BJ (cell line): Measurements from ENCODE around the gene TTC31. TPM values are rescaled to one million over a fixed set of nuclear protein-coding genes. Genes with fewer than 3 reads are reported as not detected.

Experiments used
- CTCF ChIA-PET: fragments of 350-600 bp; formaldehyde crosslinking; extraction: SDS; loops from one replicate; lab custom pipeline; 2021; ENCODE audit warnings: antibody characterized with exemption, inconsistent platforms; lab: Yijun Ruan, JAX
- POLR2A ChIA-PET: fragments of 300-600 bp; sonication (Branson Sonifier 250); formaldehyde crosslinking; extraction: SDS; loops from one replicate; lab custom pipeline; 2021; ENCODE audit warnings: antibody characterized with exemption; lab: Charles Lee
- DNase-seq: peaks from one replicate; pipeline ENCODE4 v3.0.0-alpha.2; 2011; ENCODE audit warnings: low read depth
- H3K27me3 ChIP-seq: 2 replicates; pipeline ENCODE4 v1.6.0; 2011; ENCODE audit warnings: low read length; ENCODE audit not compliant: control insufficient read depth, insufficient read depth
- H3K36me3 ChIP-seq: 2 replicates; pipeline ENCODE4 v1.5.1; 2011; ENCODE audit warnings: low read length; ENCODE audit not compliant: control insufficient read depth, insufficient read depth
- H3K4me3 ChIP-seq: 2 replicates; pipeline ENCODE4 v1.5.1; 2011; ENCODE audit warnings: low read depth, mild to moderate bottlenecking, control low read depth, low read length
- polyA plus RNA-seq: library from polyadenylated mRNA; depleted of rRNA; stranded (reverse); fragments of >200 nt; gene quantifications from 2 replicates; pipeline ENCODE4 v1.2.3, GENCODE V29; 2011; rRNA removed
- TF ChIP-seq, protein P1 (sequence below): IDR thresholded peaks from 2 replicates; pipeline ENCODE4 v1.5.1; 2011; ENCODE audit warnings: low read depth, mild to moderate bottlenecking, control low read depth, inconsistent platforms, low read length, moderate library complexity; ENCODE audit not compliant: insufficient read depth

The TTC31 gene
- polyA plus RNA-seq, 1 experiment: 26.0 TPM

DNA sequence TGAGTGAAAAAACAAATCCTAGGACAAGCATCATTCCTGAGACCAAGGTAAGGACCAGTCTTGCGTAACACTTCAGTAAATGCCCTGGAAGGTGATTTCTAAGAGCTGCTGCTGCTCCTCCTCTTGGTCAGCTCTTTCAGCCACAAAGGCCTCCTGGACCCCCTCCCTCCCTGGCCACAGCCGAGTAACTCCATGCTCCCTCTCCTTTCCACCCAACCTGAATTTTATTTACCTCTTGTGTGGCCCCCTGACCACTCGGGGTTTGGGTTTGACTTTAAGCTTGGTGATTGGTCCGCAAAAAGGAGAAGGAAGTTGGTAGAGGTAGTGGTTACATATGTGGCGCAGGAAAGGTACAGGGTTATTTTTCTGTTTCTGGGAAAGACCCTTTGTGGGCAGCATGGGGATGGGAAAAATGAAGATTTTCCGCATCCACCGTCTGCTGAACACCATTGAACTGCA lies 56.0 kb downstream of the TTC31 start:
- POLR2A ChIA-PET: no interaction called here
- CTCF ChIA-PET: interaction anchor here (1.3 to 4.7 kb wide), 3 partner anchors 7 to 49 kb away, joined by 3 to 16 read pairs (median 4); no protein-coding TSS in a partner anchor
- H3K27me3 ChIP-seq: no peaks in the 10 kb centered on the region
- DNase-seq: no peak
- TF ChIP-seq, protein P1, sequence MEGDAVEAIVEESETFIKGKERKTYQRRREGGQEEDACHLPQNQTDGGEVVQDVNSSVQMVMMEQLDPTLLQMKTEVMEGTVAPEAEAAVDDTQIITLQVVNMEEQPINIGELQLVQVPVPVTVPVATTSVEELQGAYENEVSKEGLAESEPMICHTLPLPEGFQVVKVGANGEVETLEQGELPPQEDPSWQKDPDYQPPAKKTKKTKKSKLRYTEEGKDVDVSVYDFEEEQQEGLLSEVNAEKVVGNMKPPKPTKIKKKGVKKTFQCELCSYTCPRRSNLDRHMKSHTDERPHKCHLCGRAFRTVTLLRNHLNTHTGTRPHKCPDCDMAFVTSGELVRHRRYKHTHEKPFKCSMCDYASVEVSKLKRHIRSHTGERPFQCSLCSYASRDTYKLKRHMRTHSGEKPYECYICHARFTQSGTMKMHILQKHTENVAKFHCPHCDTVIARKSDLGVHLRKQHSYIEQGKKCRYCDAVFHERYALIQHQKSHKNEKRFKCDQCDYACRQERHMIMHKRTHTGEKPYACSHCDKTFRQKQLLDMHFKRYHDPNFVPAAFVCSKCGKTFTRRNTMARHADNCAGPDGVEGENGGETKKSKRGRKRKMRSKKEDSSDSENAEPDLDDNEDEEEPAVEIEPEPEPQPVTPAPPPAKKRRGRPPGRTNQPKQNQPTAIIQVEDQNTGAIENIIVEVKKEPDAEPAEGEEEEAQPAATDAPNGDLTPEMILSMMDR: no peak
- no peak overlapping the region for H3K4me3 ChIP-seq
- peaks cover 12% of the 10 kb centered on the region for H3K36me3 ChIP-seq

DNA sequence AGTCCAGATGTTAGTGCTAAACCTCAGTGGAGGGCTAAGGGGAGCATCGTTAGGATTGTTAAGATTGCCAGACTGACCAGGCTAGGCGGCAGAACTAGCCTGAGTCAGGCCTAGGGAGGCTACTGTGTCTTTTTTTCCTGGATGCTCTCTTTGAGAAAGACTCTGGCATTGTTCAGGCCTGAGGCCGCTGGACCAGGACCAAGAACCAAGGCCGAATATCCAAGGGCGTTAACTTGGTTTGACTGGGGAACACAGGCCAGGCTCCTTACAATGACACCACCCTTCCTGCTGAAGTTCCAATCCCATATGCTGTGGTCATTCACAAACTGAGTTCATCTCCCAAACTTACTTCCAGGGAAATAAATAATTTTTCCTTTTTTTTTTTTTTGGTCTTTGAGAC lies 57.4 kb downstream of the TTC31 start:
- TF ChIP-seq, protein P1: no peak
- no peak for DNase-seq
- ChIA-PET CTCF (interaction anchor here (0.7 to 4.7 kb wide), 4 partner anchors 9 to 48 kb away, joined by 3 to 16 read pairs (median 4); no protein-coding TSS in a partner anchor), POLR2A (no interaction called here)
- Histone ChIP-seq H3K36me3 (peaks cover 7% of the 10 kb centered on the region), H3K4me3 (no peak overlapping the region), H3K27me3 (no peaks in the 10 kb centered on the region)

DNA sequence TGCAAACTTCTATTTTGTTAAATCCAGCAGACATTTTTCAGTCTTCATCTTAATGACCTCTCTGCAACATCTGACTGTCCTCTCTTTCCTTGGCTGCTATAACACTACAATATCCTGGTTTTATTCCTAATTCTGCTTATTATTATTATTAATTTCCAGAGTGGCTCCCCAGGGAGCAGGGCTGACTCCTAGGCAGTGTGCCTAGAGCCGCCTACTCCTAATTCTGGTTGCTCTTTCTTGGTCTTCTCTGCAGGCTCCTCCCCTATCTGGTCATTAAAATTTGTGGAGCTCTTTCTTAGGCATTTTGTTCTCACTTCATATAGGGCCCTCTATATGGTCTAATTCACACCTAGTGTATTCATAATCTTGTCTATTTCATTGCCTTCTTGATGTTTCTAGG lies 60.1 kb downstream of the TTC31 start:
- Histone ChIP-seq H3K4me3 (no peak overlapping the region), H3K27me3 (no peaks in the 10 kb centered on the region), H3K36me3 (peaks cover 6% of the 10 kb centered on the region)
- DNase-seq: no peak
- POLR2A ChIA-PET: no interaction called here
- CTCF ChIA-PET: interaction anchor here (4.7 kb wide), 1 partner anchor 45 kb away, joined by 16 read pairs; no protein-coding TSS in a partner anchor
- TF ChIP-seq, protein P1: no peak

Other genes with a start within 250 kb of the TTC31 start
- 0.07 and 0.16 TPM in 2 replicates for gene SLC4A5, start 139.7 kb upstream of the TTC31 start, polyA plus RNA-seq
- 136 and 193 TPM in 2 replicates for gene DCTN1, start 102.8 kb upstream of the TTC31 start, polyA plus RNA-seq
- 0.18 and 0.67 TPM in 2 replicates for gene C2orf81, start 61.5 kb upstream of the TTC31 start, polyA plus RNA-seq
- 26.0 and 42.9 TPM in 2 replicates for gene WDR54, start 61.4 kb upstream of the TTC31 start, polyA plus RNA-seq
- gene RTKN, start 41.1 kb upstream of the TTC31 start, polyA plus RNA-seq: 8.3 and 12.4 TPM in 2 replicates
- gene INO80B, start 28.0 kb upstream of the TTC31 start, polyA plus RNA-seq: 5.6 and 6.4 TPM in 2 replicates
- gene WBP1, start 24.6 kb upstream of the TTC31 start, polyA plus RNA-seq: 55.7 and 92.0 TPM in 2 replicates
- gene MOGS, start 17.7 kb upstream of the TTC31 start, polyA plus RNA-seq: 35.5 and 59.5 TPM in 2 replicates
- gene MRPL53, start 10.4 kb upstream of the TTC31 start, polyA plus RNA-seq: 38.9 and 41.2 TPM in 2 replicates
- gene CCDC142, start 83 bp upstream of the TTC31 start, polyA plus RNA-seq: 4.5 and 6.2 TPM in 2 replicates
- gene LBX2, start 16.5 kb downstream of the TTC31 start, polyA plus RNA-seq: 0.37 and 0.61 TPM in 2 replicates
- gene PCGF1, start 24.6 kb downstream of the TTC31 start, polyA plus RNA-seq: 28.7 and 30.6 TPM in 2 replicates
- gene TLX2, start 31.4 kb downstream of the TTC31 start, polyA plus RNA-seq: not detected in 2 replicates
- gene DQX1, start 43.1 kb downstream of the TTC31 start, polyA plus RNA-seq: 0.12 TPM in 1 of 2 replicates, not detected in the other
- 79.5 and 104 TPM in 2 replicates for gene AUP1, start 46.6 kb downstream of the TTC31 start, polyA plus RNA-seq
- 26.0 and 36.1 TPM in 2 replicates for gene HTRA2, start 46.9 kb downstream of the TTC31 start, polyA plus RNA-seq
- gene LOXL3, start 70.9 kb downstream of the TTC31 start, polyA plus RNA-seq: 95.8 and 130 TPM in 2 replicates
- 19.8 and 28.7 TPM in 2 replicates for gene DOK1, start 71.6 kb downstream of the TTC31 start, polyA plus RNA-seq
- 0.33 and 0.47 TPM in 2 replicates for gene M1AP, start 165.2 kb downstream of the TTC31 start, polyA plus RNA-seq
- gene SEMA4F, start 171.2 kb downstream of the TTC31 start, polyA plus RNA-seq: 8.4 and 10.2 TPM in 2 replicates